GM12878 (cell line): ENCODE results near the gene DHRS7B. TPM values are rescaled to one million over a fixed set of nuclear protein-coding genes. Genes with fewer than 3 reads are reported as not detected.

Source experiments
- ATAC-seq: fragments of 200-7000 bp; cut with Tn5 transposase; 3 replicates; pipeline ENCODE4 v1.9.1; 2020; ENCODE audit warnings: mild to moderate bottlenecking, moderate library complexity
- BruUV-seq: library from RNA; stranded (reverse); fragments of 400-500 nt; replicated peaks from 2 replicates; lab custom pipeline; 2021; lab: Mats Ljungman, UMichigan
- CTCF ChIA-PET: fragments of 300-600 bp; sonication (Branson Sonifier 250); formaldehyde crosslinking; extraction: SDS; loops from one replicate; lab custom pipeline; 2021; ENCODE audit warnings: inconsistent platforms; lab: Yijun Ruan, JAX
- POLR2A ChIA-PET: fragments of 350-600 bp; formaldehyde crosslinking; extraction: SDS; loops from one replicate; lab custom pipeline; 2021; ENCODE audit warnings: inconsistent platforms; lab: Charles Lee
- RAD21 ChIA-PET: fragments of 300-600 bp; sonication (Branson Sonifier 250); formaldehyde crosslinking; loops from one replicate; lab custom pipeline; 2023; ENCODE audit warnings: antibody characterized with exemption; ENCODE audit not compliant: unreplicated experiment; lab: Charles Lee
- SMC1A ChIA-PET: fragments of 300-600 bp; sonication (Branson Sonifier 250); formaldehyde crosslinking; loops from one replicate; lab custom pipeline; 2023; ENCODE audit not compliant: unreplicated experiment, uncharacterized antibody; lab: Charles Lee
- DNase-seq: peaks from one replicate; pipeline ENCODE4 v3.0.0-alpha.2; 2011; ENCODE audit warnings: low read depth, low spot score
- FAIRE-seq: peaks from 3 replicates; lab custom pipeline; 2011; peaks lifted over from hg19 to GRCh38; lab: Jason Lieb, UNC
- H2AFZ ChIP-seq: 2 replicates; pipeline ENCODE4 v1.6.0; 2011; ENCODE audit warnings: low read depth, low read length, control low read depth; ENCODE audit not compliant: control insufficient read depth
- H3K27ac ChIP-seq: 2 replicates; pipeline ENCODE4 v1.5.1; 2011; ENCODE audit warnings: control low read depth; ENCODE audit not compliant: control insufficient read depth, insufficient read depth
- H3K27me3 ChIP-seq, 2 experiments: replicated peaks in 1 of 2; 2 replicates each; pipeline versions ENCODE4 v1.6.0 to v1.6.1; 2011; ENCODE audit warnings: low read length in 1 of 2; ENCODE audit not compliant: control insufficient read depth in 2 of 2, insufficient read depth in 2 of 2
- H3K36me3 ChIP-seq, 2 experiments: 2 replicates each; pipeline ENCODE4 v1.5.1; 2011; ENCODE audit warnings: low read length in 1 of 2; ENCODE audit not compliant: control insufficient read depth in 2 of 2, insufficient read depth in 2 of 2
- H3K4me1 ChIP-seq: 2 replicates; pipeline ENCODE4 v1.6.1; 2011; ENCODE audit warnings: mild to moderate bottlenecking, low read length, moderate library complexity, mixed read lengths; ENCODE audit not compliant: control insufficient read depth, insufficient read depth
- H3K4me2 ChIP-seq: 2 replicates; pipeline ENCODE4 v1.6.0; 2011; ENCODE audit warnings: control low read depth; ENCODE audit not compliant: control insufficient read depth, insufficient read depth
- H3K4me3 ChIP-seq: fragments of 200-600 bp; sonication (generic); 2 replicates; pipeline ENCODE4 v1.5.1; 2016
- H3K79me2 ChIP-seq: 2 replicates; pipeline ENCODE4 v1.6.0; 2011; ENCODE audit warnings: low read length; ENCODE audit not compliant: control insufficient read depth, insufficient read depth
- H3K9ac ChIP-seq: 2 replicates; pipeline ENCODE4 v1.8.0; 2011; ENCODE audit warnings: low read length, control low read depth, mixed read lengths; ENCODE audit not compliant: control insufficient read depth, insufficient read depth
- H3K9me3 ChIP-seq: replicated peaks from 3 replicates; pipeline ENCODE4 v1.5.1; 2011; ENCODE audit warnings: mild to moderate bottlenecking, low read length; ENCODE audit not compliant: control insufficient read depth, insufficient read depth
- H4K20me1 ChIP-seq: 2 replicates; pipeline ENCODE4 v1.6.0; 2011; ENCODE audit not compliant: control insufficient read depth, insufficient read depth
- BACH1 ChIP-seq: fragments of 450-650 bp; IDR thresholded peaks from 2 replicates; pipeline ENCODE4 v1.6.1; 2017; ENCODE audit warnings: mild to moderate bottlenecking, borderline replicate concordance
- CEBPB ChIP-seq, 2 experiments: fragments of 150-350 bp in 1 of 2; IDR thresholded peaks; 2 replicates each; pipeline ENCODE4 v1.6.1; 2012 to 2014; ENCODE audit warnings: low read depth in 2 of 2, low read length in 2 of 2, borderline replicate concordance in 1 of 2, inconsistent platforms in 1 of 2
- MEF2A ChIP-seq: IDR thresholded peaks from 2 replicates; pipeline ENCODE4 v1.6.1; 2011; ENCODE audit warnings: low read depth, mild to moderate bottlenecking, low read length, moderate library complexity; ENCODE audit not compliant: insufficient read depth
- NBN ChIP-seq: fragments of 450-650 bp; IDR thresholded peaks from 2 replicates; pipeline ENCODE4 v1.6.1; 2016
- POLR2A ChIP-seq: IDR thresholded peaks from 2 replicates; pipeline ENCODE4 v1.6.1; 2011; ENCODE audit warnings: low read depth, mild to moderate bottlenecking, low read length
- RAD21 ChIP-seq: IDR thresholded peaks from 2 replicates; pipeline ENCODE4 v1.6.1; 2011; ENCODE audit warnings: mild to moderate bottlenecking, low read depth, low read length, moderate library complexity; ENCODE audit not compliant: insufficient read depth
- SIN3A ChIP-seq: IDR thresholded peaks from 2 replicates; pipeline ENCODE4 v1.6.1; 2012; ENCODE audit warnings: low read depth, low read length, improper control_type of control experiment
- SMC3 ChIP-seq: IDR thresholded peaks from 2 replicates; pipeline ENCODE4 v1.6.1; 2011; ENCODE audit warnings: low read length, improper control_type of control experiment, borderline replicate concordance
- ZBED1 ChIP-seq: IDR thresholded peaks from 2 replicates; pipeline ENCODE4 v1.6.1; 2016; ENCODE audit warnings: borderline replicate concordance
- WGBS: methylation state at CpG from one replicate; pipeline ENCODE4 v1.1.6; 2016; ENCODE audit warnings: low lambda C conversion rate; ENCODE audit not compliant: insufficient replicate concordance, insufficient coverage; ENCODE audit errors: missing lambda C conversion rate; 5-methylcytosine and 5-hydroxymethylcytosine counted together
- in situ Hi-C: fragments of 300-500 bp; cut with MboI; formaldehyde crosslinking; loops from 9 replicates; pipeline ENCODE4 v1.14.3; 2018; ENCODE audit warnings: mixed read lengths
- intact Hi-C: fragments of 100-400 bp; cut with micrococcal nuclease; formaldehyde crosslinking; loops from one replicate; pipeline ENCODE4 v1.14.2; 2022; ENCODE audit not compliant: unreplicated experiment
- polyA plus RNA-seq, 11 experiments: library from polyadenylated mRNA; depleted of rRNA in 4 of 11; unstranded in 6 of 11; stranded (reverse) in 5 of 11; fragments of >200 nt; fragmentation: Nextera tagmentation in 4 of 11; fragmentation: Illumina TruSeq in 1 of 11; extraction: Ambion mirVana in 4 of 11; extraction: Trizol in 1 of 11; gene quantifications; 1 replicate in 1 of 11; 2 replicates in 10 of 11; pipeline versions ENCODE4 v1.2.1 to v1.2.3, GENCODE V29; 2011 to 2016; ENCODE audit warnings: inconsistent platforms in 2 of 11, missing spikeins in 2 of 11, low read depth in 1 of 11
- total RNA-seq, 4 experiments: library from RNA; depleted of rRNA in 3 of 4; stranded (reverse); fragments of >200 nt in 3 of 4; fragmentation: Illumina TruSeq in 1 of 4; extraction: Trizol in 1 of 4; gene quantifications; 2 replicates each; pipeline versions ENCODE4 v1.2.1 to v1.2.3, GENCODE V29; 2013 to 2021
- TF ChIP-seq, protein P1 (sequence below): fragments of 450-650 bp; IDR thresholded peaks from 2 replicates; pipeline ENCODE4 v1.6.1; 2017; ENCODE audit warnings: mild to moderate bottlenecking, low read depth, inconsistent platforms; ENCODE audit not compliant: poor library complexity, severe bottlenecking
- TF ChIP-seq, protein P2 (sequence below): IDR thresholded peaks from 2 replicates; pipeline ENCODE4 v1.6.1; 2011; ENCODE audit warnings: mild to moderate bottlenecking, low read depth, low read length, moderate library complexity; ENCODE audit not compliant: insufficient replicate concordance
- TF ChIP-seq, protein P3 (sequence below), 3 experiments: IDR thresholded peaks in 2 of 3; conservative IDR thresholded peaks in 1 of 3; 2 replicates each; pipeline ENCODE4 v1.5.1; 2011; ENCODE audit warnings: low read depth in 3 of 3, low read length in 3 of 3, mild to moderate bottlenecking in 3 of 3, control low read depth in 2 of 3, moderate library complexity in 2 of 3, inconsistent platforms in 1 of 3, mixed read lengths in 1 of 3; ENCODE audit not compliant: control insufficient read depth in 2 of 3, insufficient read depth in 1 of 3; ENCODE audit errors: extremely low read depth in 1 of 3
- TF ChIP-seq, protein P4 (sequence below): fragments of 450-650 bp; IDR thresholded peaks from 2 replicates; pipeline ENCODE4 v1.6.1; 2017; ENCODE audit warnings: low read depth, mild to moderate bottlenecking, moderate library complexity

DHRS7B gene
- total and polyA plus RNA-seq, 10 of the 15 experiments (the other 5 are each of a cell fraction or from before 2014, with no cell fraction given), result 11.1 to 35.6 (median 23.0) TPM

DNA sequence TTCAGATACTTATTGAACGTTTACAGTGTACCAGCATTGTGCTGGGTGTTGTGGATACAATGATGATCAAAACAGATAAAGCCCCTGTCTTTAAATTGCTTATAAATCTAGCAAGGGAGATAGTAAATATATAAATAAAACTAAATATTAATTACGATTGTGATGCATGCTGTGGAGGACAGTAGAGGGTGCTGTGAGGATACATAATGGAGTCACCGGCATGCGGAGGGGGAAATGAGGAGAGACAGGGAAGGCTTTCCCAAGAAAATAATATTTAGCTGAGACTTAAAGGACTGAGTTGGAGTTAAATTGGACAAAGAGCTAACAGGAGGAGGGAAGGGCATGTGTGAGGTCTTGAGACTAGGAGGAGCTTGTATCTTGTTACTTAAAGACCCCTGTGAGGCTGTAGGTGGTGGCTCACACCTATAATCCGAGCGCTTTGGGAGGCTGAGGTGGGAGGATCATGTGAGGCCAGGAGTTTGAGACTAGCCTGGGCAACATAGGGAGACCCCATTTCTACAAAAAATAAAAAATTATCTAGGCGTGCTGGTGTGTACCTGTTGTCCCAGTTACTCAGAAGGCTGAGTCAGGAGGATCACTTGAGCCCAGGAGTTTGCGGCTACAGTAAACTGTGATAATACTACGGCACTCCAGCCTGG is 2.4 kb downstream of the DHRS7B start:
- ChIA-PET POLR2A (interaction anchor here (0.8 to 0.9 kb wide), 2 partner anchors 84 to 92 kb away, joined by 3 to 4 read pairs; no protein-coding TSS in a partner anchor), CTCF (interaction anchor here (0.6 to 5.6 kb wide), 22 partner anchors 10 to 386 kb away, joined by 3 to 38 read pairs (median 4); no protein-coding TSS in a partner anchor), SMC1A (interaction anchor here (0.7 to 2.2 kb wide), 11 partner anchors 10 to 159 kb away, joined by 3 to 12 read pairs (median 4); no protein-coding TSS in a partner anchor), RAD21 (interaction anchor here (1.0 to 2.3 kb wide), 5 partner anchors 11 to 159 kb away, joined by 3 to 10 read pairs (median 6); no protein-coding TSS in a partner anchor)
- in situ Hi-C loops (no loop called here), intact Hi-C loops (loop anchor here (5.0 to 10.0 kb wide), 3 partner anchors 158 to 383 kb away; no protein-coding TSS in a partner anchor)
- DNase-seq (no peak), ATAC-seq (no peak), FAIRE-seq (no peak)
- Histone ChIP-seq H3K27me3 (no peaks in the 10 kb centered on the region), H2AFZ (no peak overlapping the region), H4K20me1 (no peaks in the 10 kb centered on the region), H3K4me3 (no peak overlapping the region), H3K79me2 (peaks cover 15% of the 10 kb centered on the region), H3K4me2 (no peak overlapping the region), H3K27ac (no peak overlapping the region), H3K9ac (no peak overlapping the region), H3K9me3 (no peaks in the 10 kb centered on the region), H3K36me3 (no peaks in the 10 kb centered on the region), H3K4me1 (no peaks in the 10 kb centered on the region; the same call in none of the 2 replicates)
- no TSS peak for BruUV-seq
- 86% methylated on average over 9 of the region's 9 CpGs for WGBS
- TF ChIP-seq, protein P1, sequence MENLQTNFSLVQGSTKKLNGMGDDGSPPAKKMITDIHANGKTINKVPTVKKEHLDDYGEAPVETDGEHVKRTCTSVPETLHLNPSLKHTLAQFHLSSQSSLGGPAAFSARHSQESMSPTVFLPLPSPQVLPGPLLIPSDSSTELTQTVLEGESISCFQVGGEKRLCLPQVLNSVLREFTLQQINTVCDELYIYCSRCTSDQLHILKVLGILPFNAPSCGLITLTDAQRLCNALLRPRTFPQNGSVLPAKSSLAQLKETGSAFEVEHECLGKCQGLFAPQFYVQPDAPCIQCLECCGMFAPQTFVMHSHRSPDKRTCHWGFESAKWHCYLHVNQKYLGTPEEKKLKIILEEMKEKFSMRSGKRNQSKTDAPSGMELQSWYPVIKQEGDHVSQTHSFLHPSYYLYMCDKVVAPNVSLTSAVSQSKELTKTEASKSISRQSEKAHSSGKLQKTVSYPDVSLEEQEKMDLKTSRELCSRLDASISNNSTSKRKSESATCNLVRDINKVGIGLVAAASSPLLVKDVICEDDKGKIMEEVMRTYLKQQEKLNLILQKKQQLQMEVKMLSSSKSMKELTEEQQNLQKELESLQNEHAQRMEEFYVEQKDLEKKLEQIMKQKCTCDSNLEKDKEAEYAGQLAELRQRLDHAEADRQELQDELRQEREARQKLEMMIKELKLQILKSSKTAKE, result no peak
- TF ChIP-seq, protein P2, sequence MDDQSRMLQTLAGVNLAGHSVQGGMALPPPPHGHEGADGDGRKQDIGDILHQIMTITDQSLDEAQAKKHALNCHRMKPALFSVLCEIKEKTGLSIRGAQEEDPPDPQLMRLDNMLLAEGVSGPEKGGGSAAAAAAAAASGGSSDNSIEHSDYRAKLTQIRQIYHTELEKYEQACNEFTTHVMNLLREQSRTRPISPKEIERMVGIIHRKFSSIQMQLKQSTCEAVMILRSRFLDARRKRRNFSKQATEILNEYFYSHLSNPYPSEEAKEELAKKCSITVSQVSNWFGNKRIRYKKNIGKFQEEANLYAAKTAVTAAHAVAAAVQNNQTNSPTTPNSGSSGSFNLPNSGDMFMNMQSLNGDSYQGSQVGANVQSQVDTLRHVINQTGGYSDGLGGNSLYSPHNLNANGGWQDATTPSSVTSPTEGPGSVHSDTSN, result no peak
- TF ChIP-seq MEF2A (no peak), SMC3 (peak; percentile 30; the same call in 1 of the 2 replicates), ZBED1 (no peak), CEBPB (IDR thresholded peaks at IDR 0.05; ENCODE audit: borderline replicate concordance in 1 of 2, low read depth in 2 of 2, low read length in 2 of 2) (no peak), SIN3A (no peak), BACH1 (no peak), POLR2A (no peak), NBN (no peak), RAD21 (peak; percentile 77)
- TF ChIP-seq, protein P3, sequence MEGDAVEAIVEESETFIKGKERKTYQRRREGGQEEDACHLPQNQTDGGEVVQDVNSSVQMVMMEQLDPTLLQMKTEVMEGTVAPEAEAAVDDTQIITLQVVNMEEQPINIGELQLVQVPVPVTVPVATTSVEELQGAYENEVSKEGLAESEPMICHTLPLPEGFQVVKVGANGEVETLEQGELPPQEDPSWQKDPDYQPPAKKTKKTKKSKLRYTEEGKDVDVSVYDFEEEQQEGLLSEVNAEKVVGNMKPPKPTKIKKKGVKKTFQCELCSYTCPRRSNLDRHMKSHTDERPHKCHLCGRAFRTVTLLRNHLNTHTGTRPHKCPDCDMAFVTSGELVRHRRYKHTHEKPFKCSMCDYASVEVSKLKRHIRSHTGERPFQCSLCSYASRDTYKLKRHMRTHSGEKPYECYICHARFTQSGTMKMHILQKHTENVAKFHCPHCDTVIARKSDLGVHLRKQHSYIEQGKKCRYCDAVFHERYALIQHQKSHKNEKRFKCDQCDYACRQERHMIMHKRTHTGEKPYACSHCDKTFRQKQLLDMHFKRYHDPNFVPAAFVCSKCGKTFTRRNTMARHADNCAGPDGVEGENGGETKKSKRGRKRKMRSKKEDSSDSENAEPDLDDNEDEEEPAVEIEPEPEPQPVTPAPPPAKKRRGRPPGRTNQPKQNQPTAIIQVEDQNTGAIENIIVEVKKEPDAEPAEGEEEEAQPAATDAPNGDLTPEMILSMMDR (IDR thresholded peaks at IDR 0.05 in 2 of 3, conservative IDR thresholded peaks at IDR 0.05 in 1 of 3; ENCODE audit: control insufficient read depth in 2 of 3, extremely low read depth in 1 of 3, insufficient read depth in 1 of 3, low read depth in 3 of 3, low read length in 3 of 3), result peak; percentile 24 to 45 (median 36); a peak in 5 of 6 replicates
- TF ChIP-seq, protein P4, sequence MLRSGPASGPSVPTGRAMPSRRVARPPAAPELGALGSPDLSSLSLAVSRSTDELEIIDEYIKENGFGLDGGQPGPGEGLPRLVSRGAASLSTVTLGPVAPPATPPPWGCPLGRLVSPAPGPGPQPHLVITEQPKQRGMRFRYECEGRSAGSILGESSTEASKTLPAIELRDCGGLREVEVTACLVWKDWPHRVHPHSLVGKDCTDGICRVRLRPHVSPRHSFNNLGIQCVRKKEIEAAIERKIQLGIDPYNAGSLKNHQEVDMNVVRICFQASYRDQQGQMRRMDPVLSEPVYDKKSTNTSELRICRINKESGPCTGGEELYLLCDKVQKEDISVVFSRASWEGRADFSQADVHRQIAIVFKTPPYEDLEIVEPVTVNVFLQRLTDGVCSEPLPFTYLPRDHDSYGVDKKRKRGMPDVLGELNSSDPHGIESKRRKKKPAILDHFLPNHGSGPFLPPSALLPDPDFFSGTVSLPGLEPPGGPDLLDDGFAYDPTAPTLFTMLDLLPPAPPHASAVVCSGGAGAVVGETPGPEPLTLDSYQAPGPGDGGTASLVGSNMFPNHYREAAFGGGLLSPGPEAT, result no peak
